NCI-H2029 (cell line): Measurements from ENCODE around the gene S100A10.

Experiments
- DNase-seq: peaks from one replicate; lab custom pipeline; 2025; lab: John Stamatoyannopoulos, UW

S100A10 gene, protein sequence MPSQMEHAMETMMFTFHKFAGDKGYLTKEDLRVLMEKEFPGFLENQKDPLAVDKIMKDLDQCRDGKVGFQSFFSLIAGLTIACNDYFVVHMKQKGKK

DNA sequence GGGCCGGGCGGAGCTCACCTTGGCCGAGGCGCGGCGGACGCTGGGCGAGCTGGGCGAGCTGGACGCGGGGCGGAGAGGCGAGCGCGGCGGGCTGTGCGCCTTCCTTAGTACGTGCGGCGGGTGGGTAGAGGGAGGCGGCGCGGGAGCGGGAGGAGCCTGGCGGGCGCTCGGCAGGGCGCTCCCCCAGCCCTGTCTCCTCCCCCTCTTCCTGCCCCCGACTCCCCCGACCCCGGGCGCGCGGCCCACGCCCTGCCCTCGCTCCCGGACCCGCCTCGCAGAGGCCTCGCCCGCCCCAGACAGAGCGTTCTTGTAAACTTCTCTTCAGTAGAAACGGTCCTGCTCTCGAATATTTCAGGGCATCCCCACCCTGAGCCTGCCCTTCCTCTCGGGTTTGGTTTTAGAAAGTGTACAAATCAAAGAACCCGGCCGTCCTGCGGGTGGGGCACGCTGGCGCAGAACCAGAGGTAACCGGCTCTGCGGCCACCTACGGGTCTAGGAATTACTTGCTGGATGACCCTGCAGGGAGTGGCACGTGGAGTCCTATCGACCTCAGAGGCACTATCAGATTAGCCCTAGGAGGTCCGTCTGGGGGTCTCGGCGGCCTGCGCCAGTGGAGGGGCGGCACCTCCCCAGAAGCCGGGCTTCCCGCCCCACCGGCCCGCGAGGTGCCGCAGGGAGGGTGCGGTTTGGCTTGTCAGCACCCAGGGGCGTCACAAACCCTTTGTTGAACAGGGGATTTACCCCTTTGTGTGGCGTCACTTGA lies at the start of gene S100A10:
Gene S100A10 (minus strand): TSS at position 126 of the 763 bp plus-strand sequence. CDS start 7,629 bp downstream, outside the sequence.
- no peak for DNase-seq

DNA sequence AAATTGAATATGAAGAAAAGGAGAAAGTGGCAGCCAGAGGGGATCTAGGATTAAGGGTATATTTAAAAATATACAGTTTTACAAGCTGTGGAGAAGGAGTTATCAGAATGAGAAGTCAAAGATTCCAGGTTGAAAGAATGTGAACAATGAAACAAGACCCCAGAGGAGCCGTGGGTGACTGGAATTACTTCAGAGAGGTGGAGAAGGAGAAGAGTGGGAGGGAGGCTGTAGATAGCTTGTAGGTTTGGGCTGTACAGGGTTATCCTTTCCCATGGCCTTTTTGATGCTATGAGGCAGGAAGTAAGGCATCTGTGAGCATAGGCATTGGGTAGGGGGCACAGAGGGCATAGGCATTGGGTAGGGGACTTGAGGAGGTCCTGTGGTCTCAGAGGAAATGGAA lies 48.4 kb upstream of the S100A10 start:
- no peak for DNase-seq

DNA sequence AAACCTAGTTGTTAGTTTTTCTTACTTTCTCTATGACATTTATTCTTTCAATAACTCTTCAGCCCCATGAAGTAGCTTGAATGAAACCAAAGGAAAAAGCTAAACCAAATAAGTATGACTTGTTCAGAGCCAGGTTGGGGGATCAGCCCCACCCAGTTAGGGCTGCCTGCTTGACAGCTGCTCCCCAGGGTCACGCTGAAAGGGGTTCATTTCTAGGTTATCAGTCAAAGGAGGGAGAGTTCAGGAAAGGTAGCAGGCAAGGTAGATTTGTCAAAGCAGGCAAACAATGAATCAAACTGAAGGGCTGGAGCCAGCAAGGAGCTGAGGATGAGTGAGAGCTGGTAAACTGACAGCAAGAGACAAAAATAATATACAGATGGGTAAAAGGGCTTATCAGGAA lies 46.2 kb upstream of the S100A10 start:
- no peak for DNase-seq

DNA sequence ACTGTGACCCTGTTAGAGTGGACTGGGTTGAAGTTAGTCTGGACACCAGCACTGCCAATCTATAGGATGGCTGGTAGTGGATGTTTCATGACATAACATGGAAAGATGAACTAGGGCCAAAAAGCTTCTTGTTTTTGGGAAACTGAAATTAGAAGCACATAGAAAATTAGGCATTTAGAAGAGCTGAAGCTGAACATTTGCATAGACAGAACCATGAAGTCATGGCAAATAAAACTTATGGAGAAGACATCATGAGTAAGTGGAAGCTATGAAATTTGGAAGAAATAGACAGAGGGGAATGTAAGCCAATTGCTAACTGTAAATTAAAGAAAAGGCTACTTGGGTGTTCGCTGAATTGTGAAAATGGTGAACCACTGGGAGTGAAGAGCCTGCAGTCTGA lies 45.8 kb upstream of the S100A10 start:
- DNase-seq = no peak

DNA sequence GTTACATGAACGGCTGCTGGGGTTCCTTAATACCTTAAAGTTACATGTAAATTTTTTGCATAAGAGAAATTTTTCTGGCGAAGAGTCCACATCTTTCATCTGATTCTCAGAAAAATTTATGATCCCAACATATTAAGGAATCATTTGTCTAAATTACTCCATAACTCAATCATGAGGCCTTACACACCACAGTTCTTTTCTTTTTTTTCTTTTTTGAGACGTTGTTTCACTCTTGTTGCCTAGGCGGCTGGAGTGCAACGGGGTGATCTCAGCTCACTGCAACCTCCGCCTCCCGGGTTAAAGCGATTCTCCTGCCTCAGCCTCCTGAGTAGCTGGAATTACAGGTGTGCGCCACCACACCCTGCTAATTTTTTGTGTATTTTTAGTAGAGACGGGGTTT lies 45.2 kb upstream of the S100A10 start:
- no peak for DNase-seq

DNA sequence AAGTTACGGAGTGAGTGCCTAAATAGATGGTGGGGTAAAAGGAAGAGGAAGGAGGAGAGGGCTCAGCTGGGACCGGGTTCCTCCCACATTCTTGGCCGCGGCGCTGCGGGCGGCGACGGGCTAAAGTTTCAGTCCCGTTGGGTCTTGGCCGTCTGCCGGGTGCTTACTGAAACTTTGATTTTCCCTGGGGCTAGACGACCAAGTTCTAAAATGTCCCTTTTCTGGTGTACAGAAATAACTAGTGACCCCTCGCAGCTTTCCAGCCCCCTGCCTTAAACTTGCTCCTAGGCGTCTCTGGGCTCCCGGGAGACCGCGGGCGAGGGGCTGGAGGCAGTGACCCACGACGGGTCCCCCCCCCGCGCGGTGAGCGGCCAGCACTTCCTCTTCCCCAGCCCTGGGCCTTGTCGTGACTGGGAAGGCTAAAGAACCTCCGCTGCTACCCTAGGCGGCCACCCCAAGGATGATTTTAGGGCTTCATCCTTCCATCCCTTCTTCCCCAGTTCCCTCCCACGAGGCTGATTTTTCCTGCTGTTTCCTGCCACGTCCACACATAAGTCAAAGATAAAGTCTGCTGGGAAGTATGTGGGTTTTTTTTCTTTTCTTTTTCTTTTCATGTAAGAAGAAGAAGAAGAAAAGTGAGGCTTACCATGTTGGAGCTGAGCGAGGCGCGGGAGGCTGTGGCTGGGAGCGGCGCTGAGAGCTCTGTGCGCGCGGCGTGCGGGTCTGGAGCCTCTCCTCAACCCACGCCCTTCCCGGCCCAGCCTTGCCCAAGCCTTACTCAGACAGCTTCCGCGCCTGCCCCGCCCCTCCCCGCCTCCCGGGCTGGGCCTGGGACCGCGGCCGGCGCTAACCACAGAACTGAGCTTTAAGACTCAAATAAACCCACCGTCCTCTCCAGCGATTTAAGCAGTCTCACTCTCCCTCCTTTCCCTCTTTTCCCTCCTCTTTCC lies 42.9 kb upstream of the S100A10 start, which contains the start of gene S100A11:
Gene S100A11 (minus strand): TSS at position 738 of the 950 bp plus-strand sequence. CDS start 89 bp downstream, at position 649.
- peak; percentile 5 for DNase-seq

DNA sequence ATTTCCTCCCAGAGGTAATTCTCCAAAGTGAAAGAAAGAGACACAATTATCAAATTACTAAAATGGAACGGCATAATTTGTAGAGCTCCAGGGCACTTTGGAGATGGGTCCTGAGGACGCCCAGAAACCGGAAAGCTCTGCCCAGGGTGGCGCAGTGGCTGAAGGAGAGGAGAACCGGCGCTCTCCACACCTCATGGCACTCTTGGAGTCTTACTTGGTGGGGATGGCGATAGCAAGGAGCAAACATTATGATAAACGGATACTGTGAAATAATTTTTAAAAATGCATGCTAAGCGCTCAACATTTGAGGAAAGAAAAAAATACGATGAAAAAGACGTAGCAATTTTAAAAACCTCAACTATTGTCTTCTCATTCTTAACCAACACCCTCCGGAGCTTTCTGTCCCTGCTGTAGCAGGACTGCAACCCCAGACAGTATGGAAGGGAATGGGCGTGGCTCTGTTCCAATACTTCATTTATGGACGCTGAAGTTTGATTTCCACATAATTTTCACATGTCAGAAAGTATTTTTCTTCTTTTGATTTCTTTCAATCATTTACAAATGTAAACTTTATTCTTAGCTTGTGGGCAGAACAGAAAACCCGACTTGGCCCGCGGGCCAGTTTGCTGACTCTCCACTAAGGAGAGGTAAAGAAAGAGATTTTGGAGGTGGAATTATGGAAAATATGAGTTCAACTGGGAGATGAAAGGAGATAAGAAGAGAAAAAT lies 42.0 kb upstream of the S100A10 start:
- DNase-seq = no peak

DNA sequence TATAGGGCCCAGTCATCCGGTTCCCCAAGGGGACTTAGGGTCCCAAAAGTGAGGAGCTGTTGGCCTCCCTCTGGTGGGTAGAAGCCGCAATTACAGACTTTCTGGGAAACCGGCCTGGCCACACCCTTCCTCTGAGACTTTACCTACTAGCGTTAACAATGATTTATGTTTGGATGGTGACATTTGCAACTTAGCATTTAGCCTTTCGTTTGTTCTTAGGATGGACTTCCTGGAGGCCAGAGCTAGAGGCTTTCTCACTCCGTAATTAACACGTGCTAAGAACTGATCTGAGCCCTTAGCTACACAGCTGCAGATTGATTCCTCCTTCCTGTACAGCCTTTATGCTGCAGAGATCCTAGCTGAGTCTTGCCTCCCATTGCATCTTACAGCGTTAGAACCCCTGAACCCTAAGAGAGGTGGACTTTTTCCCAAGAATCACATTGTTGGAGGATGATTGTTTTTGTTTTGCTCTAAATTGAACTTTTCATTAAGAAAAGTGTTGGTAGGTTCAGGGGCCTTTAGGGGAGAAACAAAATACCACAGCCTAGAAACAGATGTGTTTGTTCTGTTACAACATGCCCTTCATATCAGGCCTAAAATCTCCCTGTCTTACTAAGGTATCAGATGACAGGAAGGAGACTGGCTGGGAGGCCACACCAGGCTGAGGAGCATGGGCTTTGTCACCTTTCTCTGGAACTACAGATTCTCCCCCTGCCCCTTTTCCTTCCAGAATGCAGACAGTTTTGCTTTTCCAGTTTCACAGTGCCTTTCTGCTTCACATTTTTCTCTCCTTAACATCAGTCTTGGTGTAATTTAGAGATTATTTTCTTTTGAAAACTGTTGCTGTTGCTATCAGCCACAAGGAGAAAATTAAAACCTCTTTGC lies 41.2 kb upstream of the S100A10 start:
- DNase-seq = peak; percentile 6

DNA sequence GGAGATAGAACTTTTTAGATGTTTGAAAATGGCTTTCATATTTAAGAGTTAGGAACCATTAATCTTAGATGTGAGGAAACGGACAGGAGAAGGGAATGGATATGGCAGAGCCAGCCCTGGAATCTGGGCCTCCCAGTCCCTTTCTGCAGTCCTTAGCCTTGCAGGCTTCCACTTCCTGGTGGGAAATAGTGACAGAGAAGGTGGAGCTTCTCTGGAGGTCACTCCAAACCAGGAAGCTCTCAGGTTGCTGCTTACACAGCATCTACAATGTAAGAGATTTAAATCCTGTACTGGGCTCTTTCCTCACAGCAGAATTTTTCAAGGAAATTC lies 40.6 kb upstream of the S100A10 start:
- peak; percentile 10 for DNase-seq

DNA sequence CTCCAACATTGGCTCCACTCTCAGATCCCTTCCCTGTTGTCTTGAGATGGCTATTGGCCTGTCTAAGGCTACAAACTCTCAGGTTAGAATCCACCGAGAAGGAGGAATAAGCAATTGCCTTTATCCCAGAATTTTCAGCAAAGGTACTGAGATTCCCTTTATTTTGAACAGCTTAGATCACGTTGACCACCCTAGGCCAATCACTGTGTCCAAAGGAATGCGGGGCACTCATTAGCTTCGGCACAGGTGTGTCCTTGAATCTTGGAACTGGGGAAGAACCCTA lies 36.2 kb upstream of the S100A10 start:
- DNase-seq = no peak

DNA sequence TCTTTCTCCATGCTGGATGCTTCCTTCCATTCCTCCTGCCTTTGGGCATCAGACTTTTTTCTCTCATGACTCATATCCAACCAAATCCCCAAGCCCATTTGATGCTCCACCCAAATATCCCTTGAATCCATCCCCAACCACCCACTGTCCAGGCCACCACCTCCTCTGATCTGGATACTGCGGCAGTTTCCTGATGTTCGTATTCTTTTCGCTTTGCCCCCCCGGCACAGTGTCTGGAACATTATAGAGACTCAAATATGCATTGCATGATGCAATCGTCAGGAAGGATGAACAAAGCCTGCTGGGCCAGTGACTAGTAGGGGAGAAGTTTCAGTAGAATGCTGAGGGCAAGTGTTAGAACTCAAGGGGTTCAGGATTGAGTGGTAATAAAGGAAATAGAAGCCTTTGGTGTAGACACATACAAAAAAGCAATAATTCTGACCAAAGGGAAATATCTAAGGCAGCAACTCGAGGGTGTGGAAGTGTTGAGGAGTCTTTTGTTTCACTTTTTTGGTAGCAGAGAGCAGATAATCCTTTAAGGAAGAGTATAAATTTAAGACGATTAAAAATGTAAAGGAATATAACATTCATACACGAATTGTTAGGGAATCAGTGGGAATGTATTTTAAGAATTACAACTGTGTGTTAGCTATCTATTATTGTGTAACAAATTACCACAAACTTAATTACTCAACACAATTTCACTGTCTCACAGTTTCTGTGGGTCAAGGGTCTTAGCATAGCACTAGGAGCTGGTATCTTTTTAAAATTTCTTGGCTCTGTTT lies 35.7 kb upstream of the S100A10 start:
- DNase-seq = no peak

DNA sequence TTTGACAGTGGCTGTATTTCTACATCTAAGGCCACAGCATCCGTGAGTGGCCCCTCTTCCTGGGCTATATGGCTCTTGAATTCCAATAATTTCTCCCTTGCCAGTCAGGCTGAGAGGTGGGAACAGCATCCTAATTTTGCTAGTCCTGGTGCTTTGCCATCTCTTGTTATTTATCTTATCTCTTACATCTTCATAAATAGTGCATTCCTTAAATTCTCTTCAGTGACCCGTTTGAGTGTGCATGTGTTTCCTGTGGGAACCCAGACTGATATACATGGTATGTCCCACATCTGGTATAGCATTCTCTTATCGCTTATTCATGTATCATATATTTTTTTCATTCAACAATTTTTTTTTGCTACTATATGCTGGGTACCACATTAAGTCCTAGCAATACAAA lies 33.2 kb upstream of the S100A10 start:
- DNase-seq = no peak

DNA sequence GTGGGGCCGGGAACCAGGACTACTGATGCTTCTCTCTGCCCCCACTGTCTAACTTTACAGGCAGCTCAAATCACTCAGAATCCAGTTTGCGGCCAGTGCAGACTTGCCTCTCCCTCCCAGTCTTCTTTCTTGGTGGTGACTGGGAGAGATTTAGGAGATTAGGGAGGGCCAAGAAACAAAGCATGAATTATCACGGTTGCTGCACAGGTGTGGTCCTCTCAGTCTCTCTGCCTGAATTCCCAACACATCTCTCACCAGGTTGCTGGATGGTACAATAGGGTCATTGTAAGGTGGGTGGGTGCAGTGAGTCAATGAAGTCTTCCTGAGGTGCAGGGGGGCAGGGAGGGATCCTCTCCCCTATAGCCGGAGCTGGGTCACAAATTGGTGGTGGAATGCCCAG lies 30.6 kb upstream of the S100A10 start:
- DNase-seq = no peak

DNA sequence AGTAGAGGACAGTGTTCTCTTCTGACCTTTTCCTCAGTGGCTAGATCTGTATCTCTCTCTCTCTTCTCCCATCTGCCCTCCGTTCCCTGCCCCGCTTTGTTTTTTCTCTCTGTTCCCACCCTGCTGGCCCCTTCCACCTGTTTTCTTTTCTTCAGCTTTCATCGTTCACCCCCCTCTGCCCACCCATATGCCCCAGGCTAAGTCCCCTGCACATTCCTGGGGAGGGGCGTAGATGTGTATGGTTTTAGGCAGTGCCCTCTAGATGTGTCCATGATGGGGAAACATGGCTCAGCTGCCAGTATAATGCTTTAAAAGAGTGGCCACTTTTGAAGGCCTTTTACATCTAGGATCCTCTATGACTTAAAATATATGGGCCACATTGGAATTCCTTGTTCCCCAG lies 29.6 kb upstream of the S100A10 start:
- DNase-seq = no peak

DNA sequence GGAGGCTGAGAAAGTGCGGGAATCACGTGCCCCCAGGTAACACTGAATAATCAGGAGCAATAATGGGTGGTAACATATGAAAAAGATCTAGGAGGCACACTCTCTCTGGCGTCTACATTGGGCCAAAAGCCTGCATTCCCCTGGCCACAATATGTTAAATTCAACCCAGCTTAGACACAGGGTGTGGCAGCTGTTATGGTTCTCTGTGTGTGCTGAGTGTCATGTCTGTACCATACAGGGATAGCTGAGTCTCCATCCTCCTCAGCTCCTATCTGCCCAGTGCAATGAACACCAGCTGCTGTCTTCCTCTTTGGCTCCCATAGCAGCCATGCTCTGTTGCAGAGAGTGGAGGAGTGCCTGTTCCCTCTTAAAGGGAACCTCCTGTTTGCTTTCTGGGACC lies 28.8 kb upstream of the S100A10 start:
- DNase-seq = no peak

DNA sequence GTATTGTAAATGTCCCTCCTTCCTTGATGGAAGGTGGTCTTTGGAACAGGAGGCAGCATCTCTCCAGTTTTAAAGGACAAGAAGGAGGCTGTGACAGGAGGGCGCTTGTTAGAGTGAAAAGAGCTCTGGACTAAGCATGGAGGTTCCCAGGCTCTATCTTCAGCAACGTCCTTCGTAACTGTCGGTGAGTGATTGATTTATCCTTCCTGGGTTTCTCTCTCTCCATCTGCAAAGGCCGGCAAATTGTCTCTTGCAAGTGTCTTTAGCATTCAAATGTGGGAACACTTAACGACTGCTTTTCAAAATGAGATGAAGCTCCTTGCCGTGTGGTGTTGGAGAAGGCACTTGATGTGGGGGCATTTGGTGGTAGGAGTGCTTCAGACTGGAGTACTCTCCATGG lies 27.9 kb upstream of the S100A10 start:
- no peak for DNase-seq

DNA sequence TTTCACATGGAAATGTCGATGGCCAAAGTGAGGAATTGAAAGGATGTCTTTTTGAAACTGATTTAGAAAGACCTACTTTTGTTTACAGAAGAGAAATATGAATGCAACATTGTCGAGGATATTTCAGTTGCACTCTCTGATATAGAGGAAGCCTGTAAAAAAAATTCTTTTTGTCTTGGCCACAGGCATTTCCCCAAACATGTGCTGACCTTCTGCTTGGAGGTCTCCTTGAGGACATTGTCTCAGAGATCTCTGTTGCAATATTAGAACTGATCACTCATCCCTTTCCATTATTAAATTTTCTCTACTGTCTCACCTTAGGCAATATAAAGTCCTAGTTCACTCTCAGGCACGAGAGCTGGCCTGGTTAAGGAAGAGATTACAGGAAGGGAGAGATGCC lies 27.2 kb upstream of the S100A10 start:
- DNase-seq = no peak

DNA sequence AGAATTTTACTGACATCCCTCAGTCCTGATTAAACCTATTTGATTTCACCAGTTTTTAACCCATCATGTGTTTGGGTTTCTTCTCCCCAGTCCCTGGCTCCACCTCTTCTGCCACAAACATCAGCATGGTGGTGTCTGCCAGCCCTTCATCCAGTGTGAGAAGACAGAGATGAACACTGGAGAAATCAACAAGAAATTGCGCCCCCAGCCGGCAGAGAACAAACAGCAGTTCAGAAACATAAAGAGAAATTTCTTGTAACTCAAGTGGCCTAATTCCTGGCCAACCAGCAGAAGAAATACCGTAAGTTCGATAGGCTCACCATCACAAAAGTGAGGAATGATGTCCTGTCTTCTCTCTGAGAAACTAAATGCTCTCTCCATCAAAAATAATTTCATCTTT lies 24.9 kb upstream of the S100A10 start:
- DNase-seq = no peak

DNA sequence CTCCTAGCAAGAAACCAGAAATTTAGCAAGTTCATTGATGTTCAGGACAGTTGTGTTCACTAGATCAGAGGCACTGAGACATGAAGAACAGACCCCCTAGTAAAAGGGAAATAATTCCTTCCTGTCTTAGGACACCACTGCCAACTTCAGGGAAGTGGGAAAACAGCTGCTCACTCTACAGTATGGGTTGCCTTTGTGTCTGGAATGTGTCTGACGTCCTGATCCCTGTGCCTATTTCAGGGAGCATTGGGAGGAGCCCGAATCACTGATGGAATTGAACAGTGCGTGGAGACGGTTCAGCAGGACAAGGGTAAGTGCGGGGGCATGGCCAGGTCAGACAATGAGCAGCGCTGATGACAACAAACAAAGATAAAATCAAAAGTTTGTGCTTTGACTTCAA lies 22.1 kb upstream of the S100A10 start:
- no peak for DNase-seq

DNA sequence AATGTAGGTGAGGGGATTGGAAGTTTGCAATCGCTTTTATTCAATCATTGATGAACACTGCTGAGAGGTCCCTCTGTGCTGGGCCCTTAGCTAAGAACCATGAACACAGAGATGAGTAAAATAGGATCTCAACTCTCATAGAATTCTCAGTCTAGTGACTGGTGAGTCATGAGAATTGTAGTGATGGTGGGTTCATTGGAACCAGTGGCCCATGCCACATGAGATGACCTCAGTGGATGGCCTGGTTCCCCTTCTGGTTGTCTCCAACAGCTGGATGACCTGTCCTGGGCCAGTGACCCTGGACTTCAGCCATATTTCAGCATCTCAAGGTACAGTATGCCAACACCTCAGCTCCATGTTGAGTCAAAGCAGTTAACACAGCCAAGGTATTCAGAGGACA lies 21.3 kb upstream of the S100A10 start:
- DNase-seq = no peak
